HL-60 (cell line): Measurements from ENCODE around the gene MAB21L4.

Source experiments
- CTCF ChIP-seq: IDR thresholded peaks from one replicate; pipeline ENCODE4 v1.5.1; 2011; ENCODE audit warnings: low read length, control low read depth, inconsistent platforms; ENCODE audit not compliant: insufficient read depth
- REST ChIP-seq: IDR thresholded peaks from 2 replicates; pipeline ENCODE4 v1.6.1; 2012; ENCODE audit warnings: low read depth; ENCODE audit not compliant: insufficient replicate concordance

GRCh38 chr2:240851078-240851991 lies 44.6 kb downstream of the MAB21L4 start:
- TF ChIP-seq REST (no peak), CTCF (peak; percentile 99)
